Measurements from ENCODE around the gene ORC2. TPM values are rescaled to one million over a fixed set of nuclear protein-coding genes. Genes with fewer than 3 reads are reported as not detected.
A peak's percentile ranks its signal among the peaks of the same experiment; 100 is the strongest.

The ORC2 gene
- polyA plus RNA-seq, 12 donors = 13.5 to 31.7 (median 17.5) TPM; not detected in 1

DNA sequence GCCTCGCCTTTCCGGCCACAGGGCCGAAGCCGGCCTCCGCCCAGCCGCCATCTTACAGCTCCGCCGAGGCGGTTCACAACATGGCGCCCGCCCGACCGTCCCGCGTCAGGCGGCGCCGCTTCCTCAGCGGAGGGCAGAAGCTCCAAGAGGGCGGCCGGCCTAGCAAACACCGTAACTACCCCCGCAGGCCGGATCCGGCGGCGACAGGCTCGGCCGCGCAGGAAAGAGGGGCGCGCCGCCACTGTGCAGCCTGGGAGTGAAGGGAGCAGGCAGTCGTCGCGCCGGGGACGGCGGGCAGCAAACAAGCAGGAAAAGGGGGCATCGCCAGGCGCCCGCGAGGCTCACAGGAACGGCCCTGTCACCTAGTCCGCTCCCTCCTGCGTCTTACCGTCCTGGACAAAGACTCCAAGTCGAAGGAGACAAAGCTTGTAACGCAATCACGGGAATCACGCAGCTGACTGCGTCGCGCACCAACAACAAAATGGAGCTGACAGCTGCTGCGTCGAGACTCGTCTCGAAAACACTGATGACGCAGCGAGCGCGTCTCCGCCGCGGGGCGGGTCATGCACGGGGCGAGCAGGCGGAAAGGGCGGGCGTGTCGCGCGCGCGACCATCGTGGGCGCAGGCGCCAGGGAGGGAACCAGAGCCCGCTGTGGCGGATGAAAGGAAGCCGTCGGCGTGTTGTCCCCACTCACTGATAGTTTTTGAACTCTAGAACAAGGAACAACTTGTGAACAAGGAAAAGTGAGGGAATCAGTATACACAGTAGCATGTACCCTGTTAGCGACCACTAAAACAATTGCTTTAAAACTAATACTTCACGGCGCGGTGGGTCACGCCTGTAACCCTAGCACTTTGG lies 99.1 kb downstream of the ORC2 start, which contains the start of gene CLK1:
Gene CLK1, minus strand, starts transcription at position 483 of the 859 bp plus-strand sequence. CDS start 2,796 bp downstream, outside the sequence.
- peak; percentile 98 for DNase-seq

DNA sequence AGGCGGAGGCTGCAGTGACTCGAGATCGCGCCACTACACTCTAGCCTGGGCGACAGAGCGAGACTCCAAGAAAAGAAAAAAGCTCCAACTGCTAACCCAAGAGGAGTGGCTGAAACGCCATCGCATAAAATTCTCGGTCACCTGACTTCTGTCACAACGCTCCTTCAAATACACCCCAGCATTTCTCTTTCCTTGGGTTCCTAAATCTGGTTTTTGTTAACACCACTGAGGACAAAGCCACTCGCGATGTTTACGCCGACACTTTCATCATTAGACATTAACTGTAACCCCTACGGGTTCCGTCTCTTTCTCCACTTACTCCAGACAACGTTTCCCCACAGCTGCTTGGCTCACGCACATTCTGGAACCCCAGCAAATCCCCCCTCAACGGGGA lies 99.7 kb downstream of the ORC2 start:
- DNase-seq = peak; percentile 79

DNA sequence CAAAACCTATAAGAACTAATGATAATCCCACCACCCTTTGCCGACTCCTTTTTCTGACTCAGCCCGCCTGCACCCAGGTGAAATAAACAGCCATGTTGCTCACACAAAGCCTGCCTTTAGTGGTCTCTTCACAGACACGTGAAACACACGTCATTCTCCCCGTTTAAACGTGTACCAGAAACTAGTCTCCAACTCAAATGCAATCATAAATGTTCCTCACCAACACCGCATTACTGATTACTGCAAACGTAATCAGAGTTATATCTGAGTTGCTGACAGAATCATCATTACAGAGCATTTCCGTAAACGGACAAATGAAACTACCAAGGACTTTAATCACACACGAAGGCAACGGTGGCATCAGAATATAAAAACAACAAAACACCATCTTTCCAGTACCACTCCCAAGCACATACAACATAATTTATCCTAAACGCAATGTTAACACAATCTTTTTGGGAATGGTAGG lies 100.9 kb downstream of the ORC2 start:
- peak; percentile 60 for DNase-seq

DNA sequence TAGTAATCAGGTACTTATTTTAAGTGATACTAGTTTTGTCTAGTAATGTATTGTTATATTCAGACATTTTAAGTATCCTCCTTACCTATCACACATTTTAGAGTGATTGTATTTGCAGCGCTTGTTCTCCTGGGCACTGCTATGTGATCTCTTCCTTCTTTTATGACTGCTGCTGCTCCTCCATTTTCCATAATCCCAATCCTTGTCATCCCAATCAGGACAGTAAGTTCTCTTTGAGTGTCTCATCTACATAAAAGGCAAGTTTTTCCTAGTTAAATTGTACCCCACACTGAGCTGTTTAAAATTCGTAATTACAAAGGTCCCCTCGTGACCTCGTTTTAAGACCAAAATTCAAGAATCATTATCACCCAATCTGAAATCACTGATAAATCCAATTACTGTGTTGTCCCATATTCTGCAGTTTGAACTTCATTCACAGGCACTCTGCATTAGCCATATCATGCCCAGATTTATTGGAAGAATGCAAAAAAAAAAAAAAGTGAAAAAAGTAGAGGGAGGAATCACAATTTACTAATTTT lies 101.8 kb downstream of the ORC2 start:
- DNase-seq = peak; percentile 11

DNA sequence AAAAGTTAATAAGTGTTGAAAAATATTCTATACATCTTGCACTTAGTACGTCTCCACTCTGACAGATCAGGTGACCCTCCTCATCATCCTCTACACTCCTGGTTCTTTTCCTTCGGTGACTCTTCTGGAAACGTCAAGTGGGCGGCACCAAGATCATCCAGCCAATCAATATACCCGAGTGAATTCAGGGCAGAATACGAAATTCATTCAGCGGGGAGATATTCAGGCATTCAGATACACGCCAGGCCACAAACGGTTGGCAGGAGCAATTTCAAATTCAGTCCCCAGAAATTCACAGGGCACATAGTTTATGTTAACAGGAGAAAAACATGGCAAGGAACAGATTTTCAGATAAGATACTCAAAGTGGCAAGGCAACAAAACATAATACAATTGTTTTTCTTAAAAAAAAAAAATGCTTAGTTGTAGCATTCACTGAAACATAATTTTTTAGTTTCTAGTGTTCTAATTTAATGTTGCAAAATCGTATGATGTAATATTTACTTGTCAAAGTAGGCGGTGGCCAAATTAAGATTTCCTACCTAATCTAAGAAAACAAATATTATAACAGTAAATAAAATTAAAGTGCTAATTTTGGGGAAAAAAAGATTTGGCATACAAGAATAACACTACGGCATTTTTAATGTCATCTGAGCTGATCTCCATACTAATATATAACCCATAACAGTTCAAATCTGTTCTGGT lies 103.2 kb downstream of the ORC2 start:
- DNase-seq = no peak

Other genes with a start within 250 kb of the ORC2 start
- gene BZW1, start 151.8 kb downstream of the ORC2 start, polyA plus RNA-seq (ENCODE audit: insufficient read length in 12 of 12) = 100 to 1,000 TPM in 11 of 12 donors, not detected in 1; 105 to 165 (median 132) TPM
- gene CLK1, start 99.0 kb downstream of the ORC2 start, polyA plus RNA-seq (ENCODE audit: insufficient read length in 12 of 12) = 100 to 1,000 TPM in 11 of 12 donors, not detected in 1; 101 to 206 (median 157) TPM
- 10 to 100 TPM in 11 of 12 donors, not detected in 1; 22.5 to 83.4 (median 55.6) TPM for gene PPIL3, start 74.6 kb downstream of the ORC2 start, polyA plus RNA-seq (ENCODE audit: insufficient read length in 12 of 12)
- 10 to 100 TPM in 11 of 12 donors, not detected in 1; 15.0 to 28.6 (median 23.0) TPM for gene NIF3L1, start 74.3 kb downstream of the ORC2 start, polyA plus RNA-seq (ENCODE audit: insufficient read length in 12 of 12)
- gene HYCC2, start 108.0 kb upstream of the ORC2 start, polyA plus RNA-seq (ENCODE audit: insufficient read length in 12 of 12) = 10 to 100 TPM in 4 of 12 donors, 1 to 10 TPM in 7, not detected in 1; 6.8 to 12.3 (median 9.3) TPM
- gene NDUFB3, start 108.3 kb upstream of the ORC2 start, polyA plus RNA-seq (ENCODE audit: insufficient read length in 12 of 12) = 100 to 1,000 TPM in 5 of 12 donors, 10 to 100 TPM in 6, not detected in 1; 47.9 to 114 (median 99.3) TPM
- 10 to 100 TPM in 11 of 12 donors, not detected in 1; 30.8 to 62.4 (median 40.3) TPM for gene CFLAR, start 152.5 kb upstream of the ORC2 start, polyA plus RNA-seq (ENCODE audit: insufficient read length in 12 of 12)
- gene CASP10, start 219.5 kb upstream of the ORC2 start, polyA plus RNA-seq (ENCODE audit: insufficient read length in 12 of 12) = 1 to 10 TPM in 11 of 12 donors, not detected in 1; 4.7 to 9.4 (median 6.7) TPM